Measurements from ENCODE around the gene GPR152.

The GPR152 gene

GRCh38 chr11:67452141-67452952 is at the start of gene GPR152:
TSS of gene GPR152 (minus strand) at chr11:67452729. CDS start at chr11:67452724, 5 bp downstream.
- no peak for TF ChIP-seq ZNF274 (IDR thresholded peaks at IDR 0.05; ENCODE audit: low read depth, low read length)
- no peak within 1 kb of the TSS for H3K4me3 ChIP-seq (ENCODE audit: low read length)

GRCh38 chr11:67501854-67502253 is 49.3 kb upstream of the GPR152 start:
- no peak overlapping the region for H3K4me3 ChIP-seq (ENCODE audit: low read length)
- TF ChIP-seq ZNF274 (IDR thresholded peaks at IDR 0.05; ENCODE audit: low read depth, low read length): no peak

- no peak overlapping the region for H3K4me3 ChIP-seq (ENCODE audit: low read length)
- TF ChIP-seq ZNF274 (IDR thresholded peaks at IDR 0.05; ENCODE audit: low read depth, low read length): no peak
These were observed 48.5 kb upstream of the GPR152 start for GRCh38 chr11:67500831-67501715.

GRCh38 chr11:67500484-67500821 is 47.9 kb upstream of the GPR152 start:
- TF ChIP-seq ZNF274 (IDR thresholded peaks at IDR 0.05; ENCODE audit: low read depth, low read length): no peak
- H3K4me3 ChIP-seq (ENCODE audit: low read length): no peak overlapping the region

GRCh38 chr11:67499808-67500483 is 47.4 kb upstream of the GPR152 start:
- no peak for TF ChIP-seq ZNF274 (IDR thresholded peaks at IDR 0.05; ENCODE audit: low read depth, low read length)
- no peak overlapping the region for H3K4me3 ChIP-seq (ENCODE audit: low read length)

GRCh38 chr11:67498544-67498972 is 46.0 kb upstream of the GPR152 start:
- no peak for TF ChIP-seq ZNF274 (IDR thresholded peaks at IDR 0.05; ENCODE audit: low read depth, low read length)
- no peak overlapping the region for H3K4me3 ChIP-seq (ENCODE audit: low read length)

GRCh38 chr11:67497656-67498291 is 45.2 kb upstream of the GPR152 start:
- H3K4me3 ChIP-seq (ENCODE audit: low read length): no peak overlapping the region
- no peak for TF ChIP-seq ZNF274 (IDR thresholded peaks at IDR 0.05; ENCODE audit: low read depth, low read length)

- TF ChIP-seq ZNF274 (IDR thresholded peaks at IDR 0.05; ENCODE audit: low read depth, low read length): no peak
- H3K4me3 ChIP-seq (ENCODE audit: low read length): no peak overlapping the region
These were observed 43.6 kb upstream of the GPR152 start for GRCh38 chr11:67496113-67496512.

GRCh38 chr11:67495234-67496005 is 42.9 kb upstream of the GPR152 start:
- H3K4me3 ChIP-seq (ENCODE audit: low read length): no peak overlapping the region
- TF ChIP-seq ZNF274 (IDR thresholded peaks at IDR 0.05; ENCODE audit: low read depth, low read length): no peak

- H3K4me3 ChIP-seq (ENCODE audit: low read length): no peak overlapping the region
- TF ChIP-seq ZNF274 (IDR thresholded peaks at IDR 0.05; ENCODE audit: low read depth, low read length): no peak
These were observed 42.1 kb upstream of the GPR152 start for GRCh38 chr11:67494371-67495233.

GRCh38 chr11:67493548-67494370 is 41.2 kb upstream of the GPR152 start:
- no peak for TF ChIP-seq ZNF274 (IDR thresholded peaks at IDR 0.05; ENCODE audit: low read depth, low read length)
- H3K4me3 ChIP-seq (ENCODE audit: low read length): no peak overlapping the region
